H1 (cell line): ENCODE measurements around the gene MKI67. TPM values are rescaled to one million over a fixed set of nuclear protein-coding genes. Genes with fewer than 3 reads are reported as not detected.

Experiments
- CTCF ChIA-PET: fragments of 300-600 bp; sonication (Branson Sonifier 250); formaldehyde crosslinking; loops from one replicate; lab custom pipeline; 2021; ENCODE audit not compliant: partially characterized antibody; lab: Charles Lee
- POLR2A ChIA-PET: fragments of 300-600 bp; sonication (Branson Sonifier 250); formaldehyde crosslinking; loops from one replicate; lab custom pipeline; 2021; ENCODE audit warnings: inconsistent platforms; ENCODE audit not compliant: partially characterized antibody; lab: Charles Lee
- DNase-seq, 2 experiments: peaks; one replicate each; pipeline versions ENCODE4 v3.0.0 to v3.0.0-alpha.2; 2010 to 2022; ENCODE audit warnings: low spot score in 2 of 2, low read depth in 1 of 2, mixed read lengths in 1 of 2
- FAIRE-seq: peaks from 2 replicates; lab custom pipeline; 2011; peaks lifted over from hg19 to GRCh38; lab: Jason Lieb, UNC
- H2AFZ ChIP-seq: 2 replicates; pipeline ENCODE4 v1.8.1; 2012; ENCODE audit warnings: low read length, inconsistent platforms
- H2AK5ac ChIP-seq: 2 replicates; pipeline ENCODE4 v1.6.1; 2013; ENCODE audit warnings: low read depth, low read length
- H2BK120ac ChIP-seq: replicated peaks from 2 replicates; pipeline ENCODE3; 2013; ENCODE audit warnings: low read depth, low read length, inconsistent platforms
- H2BK12ac ChIP-seq: 2 replicates; pipeline ENCODE4 v1.6.1; 2013; ENCODE audit warnings: low read depth, low read length
- H2BK15ac ChIP-seq: 2 replicates; pipeline ENCODE4 v1.6.1; 2013; ENCODE audit warnings: low read length
- H2BK20ac ChIP-seq: 2 replicates; pipeline ENCODE4 v1.6.1; 2013; ENCODE audit warnings: low read length
- H2BK5ac ChIP-seq: 2 replicates; pipeline ENCODE4 v1.6.1; 2013; ENCODE audit warnings: low read depth, low read length
- H3K14ac ChIP-seq: 2 replicates; pipeline ENCODE4 v1.6.1; 2013; ENCODE audit warnings: inconsistent platforms; ENCODE audit not compliant: insufficient read length
- H3K18ac ChIP-seq: 2 replicates; pipeline ENCODE4 v1.6.1; 2013; ENCODE audit warnings: low read length; ENCODE audit errors: extremely low read depth
- H3K23ac ChIP-seq: 2 replicates; pipeline ENCODE4 v1.6.1; 2013; ENCODE audit warnings: inconsistent platforms; ENCODE audit not compliant: insufficient read length
- H3K23me2 ChIP-seq: 2 replicates; pipeline ENCODE4 v1.6.1; 2013; ENCODE audit warnings: low read depth, low read length
- H3K27ac ChIP-seq: 2 replicates; pipeline ENCODE4 v1.6.1; 2011; ENCODE audit warnings: low read depth, low read length, inconsistent platforms
- H3K27me3 ChIP-seq, 4 experiments: replicated peaks in 1 of 4; 1 replicate in 1 of 4; 2 replicates in 3 of 4; pipeline versions ENCODE4 v1.6.1 to v1.8.1; 2011 to 2013; ENCODE audit warnings: low read length in 3 of 4, mild to moderate bottlenecking in 3 of 4, inconsistent platforms in 2 of 4, mixed read lengths in 2 of 4, moderate library complexity in 1 of 4; ENCODE audit not compliant: control insufficient read depth in 3 of 4, insufficient read depth in 3 of 4; ENCODE audit errors: extremely low read depth in 1 of 4
- H3K36me3 ChIP-seq, 4 experiments: 2 replicates each; pipeline versions ENCODE4 v1.6.1 to v1.8.1; 2011 to 2013; ENCODE audit warnings: mild to moderate bottlenecking in 4 of 4, low read length in 3 of 4, moderate library complexity in 2 of 4, control low read depth in 1 of 4, inconsistent platforms in 1 of 4; ENCODE audit not compliant: insufficient read depth in 4 of 4, control insufficient read depth in 2 of 4
- H3K4ac ChIP-seq: replicated peaks from 2 replicates; pipeline ENCODE3; 2013; ENCODE audit warnings: low read length, low read depth, mixed read lengths, inconsistent platforms; ENCODE audit not compliant: insufficient read length
- H3K4me1 ChIP-seq, 4 experiments: replicated peaks in 1 of 4; 1 replicate in 1 of 4; 2 replicates in 3 of 4; pipeline versions ENCODE4 v1.6.1 to v1.8.1; 2011 to 2013; ENCODE audit warnings: low read length in 3 of 4, inconsistent platforms in 2 of 4, mixed read lengths in 1 of 4; ENCODE audit not compliant: insufficient read depth in 4 of 4, control insufficient read depth in 3 of 4
- H3K4me2 ChIP-seq, 2 experiments: 2 replicates each; pipeline versions ENCODE4 v1.6.1 to v1.8.1; 2011 to 2013; ENCODE audit warnings: low read depth in 2 of 2, low read length in 2 of 2, control low read depth in 1 of 2, inconsistent platforms in 1 of 2, mild to moderate bottlenecking in 1 of 2; ENCODE audit not compliant: insufficient read depth in 1 of 2
- H3K4me3 ChIP-seq, 4 experiments: fragments of 200-600, 300-600 bp in 1 of 4; sonication (generic), shearing (Covaris generic), sonication (Bioruptor Twin) in 1 of 4; 2 replicates each; pipeline versions ENCODE4 v1.5.1 to v1.8.1; 2011 to 2016; ENCODE audit warnings: low read length in 4 of 4, low read depth in 3 of 4, control low read depth in 2 of 4, inconsistent platforms in 2 of 4, mild to moderate bottlenecking in 2 of 4, mixed read lengths in 1 of 4, moderate library complexity in 1 of 4; ENCODE audit not compliant: insufficient read depth in 2 of 4; ENCODE audit errors: extremely low read depth in 1 of 4
- H3K56ac ChIP-seq: replicated peaks from 2 replicates; pipeline ENCODE3; 2013; ENCODE audit warnings: low read depth, mild to moderate bottlenecking, mixed read lengths, low read length, inconsistent platforms; ENCODE audit not compliant: insufficient read length
- H3K79me1 ChIP-seq: 2 replicates; pipeline ENCODE4 v1.6.1; 2013; ENCODE audit warnings: low read depth, low read length, control low read depth
- H3K79me2 ChIP-seq, 2 experiments: 2 replicates each; pipeline versions ENCODE4 v1.6.1 to v1.8.1; 2012 to 2013; ENCODE audit warnings: low read length in 2 of 2, mild to moderate bottlenecking in 2 of 2, inconsistent platforms in 1 of 2; ENCODE audit not compliant: insufficient read depth in 2 of 2, control insufficient read depth in 1 of 2
- H3K9ac ChIP-seq, 4 experiments: replicated peaks in 1 of 4; 1 replicate in 1 of 4; 2 replicates in 3 of 4; pipeline versions ENCODE4 v1.6.1 to v1.8.1; 2011 to 2013; ENCODE audit warnings: low read depth in 3 of 4, low read length in 3 of 4, control low read depth in 2 of 4, mild to moderate bottlenecking in 2 of 4, moderate library complexity in 2 of 4, inconsistent platforms in 1 of 4; ENCODE audit errors: extremely low read depth in 1 of 4
- H3K9me3 ChIP-seq, 2 experiments: 2 replicates each; pipeline versions ENCODE4 v1.6.1 to v1.8.1; 2012 to 2013; ENCODE audit warnings: mild to moderate bottlenecking in 2 of 2, moderate library complexity in 2 of 2, control low read depth in 1 of 2, inconsistent platforms in 1 of 2, low read depth in 1 of 2, low read length in 1 of 2, mixed read lengths in 1 of 2; ENCODE audit not compliant: insufficient read depth in 2 of 2
- H4K20me1 ChIP-seq, 2 experiments: replicated peaks in 1 of 2; 2 replicates each; pipeline versions ENCODE3 to v1.8.1; 2011 to 2013; ENCODE audit warnings: inconsistent platforms in 2 of 2, low read length in 2 of 2, mild to moderate bottlenecking in 1 of 2; ENCODE audit not compliant: insufficient read depth in 2 of 2, control insufficient read depth in 1 of 2
- H4K5ac ChIP-seq: 2 replicates; pipeline ENCODE4 v1.6.1; 2013; ENCODE audit warnings: low read length, low read depth, mixed read lengths, inconsistent platforms; ENCODE audit not compliant: insufficient read length
- H4K8ac ChIP-seq: 2 replicates; pipeline ENCODE4 v1.8.0; 2013; ENCODE audit warnings: mild to moderate bottlenecking, moderate library complexity, low read length, inconsistent platforms; ENCODE audit not compliant: insufficient read depth; ENCODE audit errors: extremely low read depth
- H4K91ac ChIP-seq: replicated peaks from 2 replicates; pipeline ENCODE3; 2013; ENCODE audit warnings: low read length, mixed read lengths, inconsistent platforms; ENCODE audit not compliant: insufficient read length
- CBX5 ChIP-seq: fragments of 300-800, 300-1000 bp; sonication (generic); IDR thresholded peaks from 2 replicates; pipeline ENCODE4 v1.7.1; 2016; ENCODE audit warnings: antibody characterized with exemption, low read length, low read depth
- EP300 ChIP-seq, 2 experiments: IDR thresholded peaks; 1 replicate in 1 of 2; 2 replicates in 1 of 2; pipeline ENCODE4 v1.6.1; 2011 to 2012; ENCODE audit warnings: low read depth in 2 of 2, low read length in 2 of 2, mild to moderate bottlenecking in 2 of 2, borderline replicate concordance in 1 of 2, inconsistent platforms in 1 of 2, moderate library complexity in 1 of 2
- JUN ChIP-seq: IDR thresholded peaks from 2 replicates; pipeline ENCODE4 v1.6.1; 2011; ENCODE audit warnings: low read depth, mild to moderate bottlenecking, improper control_type of control experiment, low read length
- KDM5A ChIP-seq: fragments of 200-600 bp; IDR thresholded peaks from 2 replicates; pipeline ENCODE4 v1.7.1; 2012; ENCODE audit warnings: mild to moderate bottlenecking, low read length, inconsistent platforms, mixed read lengths
- PHF8 ChIP-seq: fragments of 200-600 bp; sonication (generic); conservative IDR thresholded peaks from 2 replicates; pipeline ENCODE4 v1.7.1; 2012; ENCODE audit warnings: low read depth, mild to moderate bottlenecking, inconsistent platforms, low read length, moderate library complexity
- SIRT6 ChIP-seq: IDR thresholded peaks from one replicate; pipeline ENCODE4 v1.7.1; 2012; ENCODE audit warnings: low read length, inconsistent platforms
- TAF1 ChIP-seq: IDR thresholded peaks from 2 replicates; pipeline ENCODE4 v1.6.1; 2011; ENCODE audit warnings: mild to moderate bottlenecking, low read depth, low read length
- ZNF274 ChIP-seq: IDR thresholded peaks from 2 replicates; pipeline ENCODE4 v1.7.0; 2012; ENCODE audit warnings: low read length, borderline replicate concordance; ENCODE audit errors: extremely low read depth
- WGBS, 2 experiments: shearing (Covaris generic) in 1 of 2; methylation state at CpG; one replicate each; pipeline versions ENCODE4 v1.1.6 to v1.1.7; 2013 to 2015; ENCODE audit warnings: low lambda C conversion rate in 2 of 2, mixed read lengths in 2 of 2, inconsistent platforms in 1 of 2, low coverage in 1 of 2, missing lambda C conversion rate in 1 of 2; ENCODE audit not compliant: insufficient replicate concordance in 2 of 2, insufficient coverage in 1 of 2, insufficient read length in 1 of 2; ENCODE audit errors: extremely low coverage in 1 of 2, missing lambda C conversion rate in 1 of 2; 5-methylcytosine and 5-hydroxymethylcytosine counted together
- polyA plus RNA-seq, 7 experiments: library from polyadenylated mRNA; depleted of rRNA in 3 of 7; stranded (reverse) in 5 of 7; unstranded in 2 of 7; fragments of >200 nt in 5 of 7; fragments of 200-250 nt in 2 of 7; gene quantifications; 1 replicate in 5 of 7; 2 replicates in 1 of 7; 4 replicates in 1 of 7; pipeline versions ENCODE4 v1.2.1 to v1.2.3, GENCODE V29; 2011 to 2013; ENCODE audit warnings: missing spikeins in 2 of 7, mixed read lengths in 2 of 7
- total RNA-seq: library from RNA; stranded (reverse); fragmentation: NEBNext Ultra II Directional; extraction: Animal tissue kit (Norgen Biotek cat#: 25700); gene quantifications from 2 replicates; pipeline ENCODE4 v1.2.1, GENCODE V29; 2021

Gene MKI67
- total and polyA plus RNA-seq, 2 of the 8 experiments (the other 6 are each of a cell fraction or from before 2014, with no cell fraction given) = 15.8 to 85.1 TPM

DNA sequence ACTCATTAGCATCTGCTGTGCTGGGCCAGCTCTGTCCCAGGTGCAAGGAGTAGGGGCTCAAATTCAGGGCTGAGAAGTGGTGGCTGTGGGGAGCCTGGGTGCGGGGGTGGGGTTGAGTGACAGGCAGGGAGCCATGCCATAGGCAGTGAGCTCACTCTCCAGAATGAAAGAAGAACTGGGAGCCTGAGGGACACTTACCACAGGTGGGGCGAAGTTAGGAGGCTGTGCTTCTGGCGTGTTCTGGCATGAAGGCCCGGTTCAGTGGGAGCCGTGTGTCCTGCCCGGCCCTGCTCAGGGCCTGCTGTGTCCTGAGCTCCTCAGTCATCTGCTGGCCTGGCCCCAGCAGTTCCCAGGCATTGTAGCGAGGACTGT is 62.5 kb downstream of the MKI67 start:
- Histone ChIP-seq H3K36me3 (no peaks in the 10 kb centered on the region), H4K20me1 (peaks cover 0 to 12% of the 10 kb centered on the region in 2 experiments), H3K23me2 (peaks cover 14% of the 10 kb centered on the region; the same call in 1 of the 2 replicates), H2BK120ac (no peak overlapping the region), H3K56ac (no peak overlapping the region), H2BK5ac (no peak overlapping the region), H3K4me3 (no peak overlapping the region), H2AK5ac (no peak overlapping the region), H3K4me2 (no peak overlapping the region; a peak in 1 of 4 replicates), H4K5ac (no peak overlapping the region), H3K27ac (no peak overlapping the region), H3K4me1 (peaks cover 9 to 21% (median 15%) of the 10 kb centered on the region in 4 experiments), H2AFZ (no peak overlapping the region), H3K79me2 (no peaks in the 10 kb centered on the region), H3K23ac (no peak overlapping the region), H3K79me1 (0 out of 2 replicates have a peak, but pooled peaks cover 2% of the 10 kb centered on the region), H3K9me3 (no peaks in the 10 kb centered on the region), H3K4ac (no peak overlapping the region), H3K18ac (no peak overlapping the region), H3K27me3 (no peaks in the 10 kb centered on the region), H2BK20ac (no peak overlapping the region), H2BK15ac (no peak overlapping the region), H2BK12ac (no peak overlapping the region), H4K8ac (no peak overlapping the region; the same call in 1 of the 2 replicates), H3K9ac (no peak overlapping the region), H3K14ac (no peak overlapping the region), H4K91ac (no peak overlapping the region)
- ChIA-PET CTCF (interaction anchor here (0.8 to 3.4 kb wide), 14 partner anchors 8 to 414 kb away, joined by 3 to 26 read pairs (median 4); partner anchors contain the start of gene PTPRE), POLR2A (interaction anchor here (1.2 to 1.3 kb wide), 2 partner anchors 11 to 16 kb away, joined by 3 read pairs; no protein-coding TSS in a partner anchor)
- no peak for DNase-seq
- no peak for FAIRE-seq
- WGBS, 2 experiments = 77% methylated on average over 6 of the region's 7 CpGs; no CpG with 5 or more reads in 1 of the 2 experiments
- no peak for TF ChIP-seq EP300 (IDR thresholded peaks at IDR 0.05; ENCODE audit: borderline replicate concordance in 1 of 2, low read depth in 2 of 2, low read length in 2 of 2)
- no peak for TF ChIP-seq CBX5
- no peak for TF ChIP-seq PHF8
- TF ChIP-seq JUN = no peak
- no peak for TF ChIP-seq SIRT6
- no peak for TF ChIP-seq KDM5A
- no peak for TF ChIP-seq TAF1
- no peak for TF ChIP-seq ZNF274
